Urothelium cell line (cell line): Measurements from ENCODE around the gene CPA4.

ENCODE experiments used
- DNase-seq: peaks from one replicate; pipeline ENCODE4 v3.0.0; 2011; ENCODE audit warnings: low spot score, mixed read lengths
- FAIRE-seq: peaks from 2 replicates; lab custom pipeline; 2011; peaks lifted over from hg19 to GRCh38; lab: Jason Lieb, UNC

CPA4 gene

DNA sequence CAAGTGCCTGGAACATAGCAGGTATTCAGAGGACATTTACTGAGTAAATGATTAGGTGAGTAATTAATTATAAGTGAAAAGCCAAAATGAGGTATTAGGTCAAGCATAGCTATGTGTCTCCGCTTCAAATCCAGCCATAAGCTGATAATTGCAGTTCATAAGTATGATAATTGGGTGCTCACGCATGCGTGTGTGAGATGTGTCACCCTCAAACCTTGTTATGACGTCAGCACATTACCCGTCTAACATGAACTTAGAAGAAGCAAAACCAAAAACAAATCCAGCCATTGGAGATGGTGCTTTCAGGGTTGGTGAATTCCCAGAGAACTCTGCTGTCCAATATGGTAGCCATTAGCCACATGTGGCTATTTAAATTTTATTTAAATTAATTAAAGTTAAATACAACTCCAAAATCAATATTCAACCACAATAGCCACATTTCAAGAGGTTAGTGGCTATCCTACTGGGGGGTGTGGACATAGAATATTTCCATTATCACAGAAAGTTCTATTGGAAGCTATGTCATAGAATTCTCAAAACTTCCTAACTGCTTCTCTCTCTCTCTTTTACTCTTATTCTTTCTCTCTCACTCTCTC lies 51.4 kb downstream of the CPA4 start, which contains the start of gene CPA5:
Gene CPA5, plus strand, starts transcription at position 546 of the 596 bp plus-strand sequence. CDS start 1,670 bp downstream, outside the sequence.
- no peak for DNase-seq
- no peak for FAIRE-seq

DNA sequence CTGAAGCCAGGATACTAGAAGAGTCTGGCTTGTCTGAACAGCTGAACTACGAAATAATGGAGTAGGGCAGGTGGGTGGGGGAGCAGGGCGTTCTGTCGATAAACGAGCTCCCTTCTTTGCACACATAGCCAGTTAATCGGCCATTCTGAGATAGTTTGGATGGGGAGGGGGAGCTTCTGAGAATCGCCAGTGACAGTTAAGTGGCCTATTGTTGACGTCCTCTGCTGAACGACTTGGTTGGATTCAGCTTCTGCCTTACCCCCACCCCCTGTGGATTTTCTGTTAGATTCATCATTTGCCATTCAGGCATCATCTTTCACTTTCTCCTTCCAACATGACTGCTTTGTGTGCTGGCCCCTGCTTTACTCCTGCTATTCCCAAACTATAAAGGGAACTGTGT lies 52.2 kb downstream of the CPA4 start:
- no peak for DNase-seq
- no peak for FAIRE-seq

DNA sequence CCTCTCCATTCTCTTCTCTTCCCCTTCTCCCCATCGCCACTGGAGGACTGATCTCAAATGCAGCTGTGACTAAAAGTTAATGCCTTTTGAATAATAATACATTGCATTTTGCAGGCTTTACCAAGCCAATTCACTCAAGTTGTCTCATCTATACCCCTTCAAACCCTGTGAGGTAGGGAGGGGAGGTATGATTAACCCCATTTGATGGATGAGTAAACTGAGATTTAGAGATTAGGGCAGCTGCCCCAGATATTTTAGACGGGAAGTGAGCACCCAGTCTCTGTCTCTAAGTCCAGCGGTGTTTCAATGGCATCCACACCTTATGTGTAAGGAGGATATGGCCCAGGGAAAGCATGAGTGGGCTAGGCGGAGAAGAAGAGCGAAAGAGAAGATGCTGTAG lies 52.8 kb downstream of the CPA4 start:
- DNase-seq (no peak), FAIRE-seq (no peak)

- DNase-seq (no peak), FAIRE-seq (no peak)
These were observed 53.4 kb downstream of the CPA4 start for GRCh38 chr7:130346177-130346905.

DNA sequence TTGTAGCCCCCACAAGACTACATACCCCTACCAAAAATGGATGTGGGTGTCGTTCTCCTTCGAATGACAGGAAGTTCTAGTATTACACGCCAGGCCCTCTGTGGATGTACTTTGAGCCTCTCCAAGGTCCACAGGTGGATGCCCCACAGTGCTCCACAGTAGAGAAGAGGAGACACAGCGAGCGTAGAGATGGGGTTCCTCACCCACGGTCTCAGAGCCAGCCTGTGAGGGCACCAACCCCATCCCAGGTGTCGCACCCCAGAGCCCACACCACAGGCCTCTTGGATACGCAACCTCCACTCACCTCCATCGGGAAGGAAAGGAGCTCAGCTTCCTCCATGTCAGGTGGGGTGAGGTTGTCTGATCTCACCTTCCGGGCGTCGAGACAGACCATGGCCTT lies 54.0 kb downstream of the CPA4 start:
- FAIRE-seq: no peak
- DNase-seq: no peak

DNA sequence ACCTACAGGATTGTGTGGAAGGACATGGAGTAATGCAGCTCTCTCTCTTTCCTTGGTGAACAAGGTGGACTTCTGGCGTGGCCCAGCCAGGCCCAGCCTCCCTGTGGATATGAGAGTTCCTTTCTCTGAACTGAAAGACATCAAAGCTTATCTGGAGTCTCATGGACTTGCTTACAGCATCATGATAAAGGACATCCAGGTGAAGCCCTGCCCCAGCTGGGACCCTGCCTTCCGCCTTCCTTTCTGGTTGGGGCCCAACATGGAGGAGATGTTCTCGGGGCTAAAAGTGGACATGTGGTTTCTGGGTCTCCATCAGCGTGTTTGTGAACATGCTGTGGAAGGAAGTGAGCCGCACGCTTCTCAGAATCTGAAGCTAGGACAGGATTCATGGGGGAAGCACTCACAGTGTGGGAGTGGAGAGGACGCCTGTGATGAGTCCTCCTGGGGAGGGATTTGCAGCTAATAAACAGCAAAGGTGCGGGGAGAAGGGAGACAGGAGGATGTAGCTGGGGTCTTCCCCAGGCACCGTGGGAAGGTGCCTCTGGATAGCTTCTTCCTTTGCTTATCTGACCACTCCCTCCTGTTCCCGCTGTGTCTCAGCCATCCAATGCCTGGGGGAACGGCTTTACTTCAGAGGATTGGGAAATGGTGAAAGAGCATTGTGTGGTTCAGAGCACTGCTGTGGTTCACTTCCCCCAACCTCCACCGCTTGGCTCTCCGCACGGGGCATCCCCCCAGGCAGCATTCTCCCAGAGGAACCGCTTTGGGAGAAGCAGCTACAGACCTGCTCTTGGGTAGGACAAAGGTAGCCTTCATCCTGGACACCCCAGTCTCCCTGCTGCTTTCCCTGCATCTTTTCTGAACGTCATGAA lies 57.2 kb downstream of the CPA4 start:
- DNase-seq: no peak
- no peak for FAIRE-seq

DNA sequence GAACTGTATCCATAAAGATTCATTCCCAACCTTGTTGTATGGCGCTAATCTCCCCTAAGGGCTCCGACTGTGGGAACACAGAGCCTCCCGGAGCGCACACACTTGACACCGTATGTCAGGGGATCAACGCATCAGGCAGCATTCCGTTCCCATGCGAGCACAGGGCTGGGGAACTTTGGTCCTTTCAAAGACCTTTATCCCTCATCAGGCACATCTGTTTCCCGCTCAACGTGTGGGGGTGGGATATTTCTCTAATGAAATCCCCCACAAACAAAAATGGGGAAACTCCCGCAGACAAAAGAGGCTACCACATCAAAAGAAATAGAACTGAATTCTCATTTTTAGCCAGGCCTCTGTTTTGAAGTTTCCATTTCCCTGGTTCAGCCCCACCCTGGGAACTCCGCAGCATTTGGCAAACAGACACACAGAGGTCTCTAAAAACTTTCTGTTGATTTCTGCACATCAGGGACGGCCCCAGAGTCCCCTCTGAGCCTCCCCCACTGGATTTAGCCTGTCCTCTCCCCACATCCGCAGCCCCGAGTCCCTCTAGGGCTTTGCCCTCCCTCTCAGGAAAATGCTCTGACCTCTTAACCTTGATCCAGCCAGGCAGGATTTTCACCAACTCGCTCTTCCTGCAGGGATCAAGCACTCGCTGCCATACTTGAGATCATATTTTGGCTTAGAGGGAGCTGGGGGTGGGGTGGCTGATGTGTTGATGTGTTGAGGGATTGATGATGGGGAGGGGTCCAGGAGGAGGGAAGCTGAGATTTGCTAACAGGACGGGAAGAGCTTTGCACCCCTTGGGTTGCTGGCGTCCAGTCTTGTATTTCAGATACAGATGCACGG lies 58.2 kb downstream of the CPA4 start:
- DNase-seq: no peak
- FAIRE-seq: no peak

GRCh38 chr7:130351791-130352090 lies 58.8 kb downstream of the CPA4 start:
- FAIRE-seq (no peak), DNase-seq (no peak)

GRCh38 chr7:130352194-130353074 lies 59.5 kb downstream of the CPA4 start:
- no peak for FAIRE-seq
- no peak for DNase-seq

- no peak for FAIRE-seq
- no peak for DNase-seq
These were observed 60.2 kb downstream of the CPA4 start for GRCh38 chr7:130353196-130353595.

DNA sequence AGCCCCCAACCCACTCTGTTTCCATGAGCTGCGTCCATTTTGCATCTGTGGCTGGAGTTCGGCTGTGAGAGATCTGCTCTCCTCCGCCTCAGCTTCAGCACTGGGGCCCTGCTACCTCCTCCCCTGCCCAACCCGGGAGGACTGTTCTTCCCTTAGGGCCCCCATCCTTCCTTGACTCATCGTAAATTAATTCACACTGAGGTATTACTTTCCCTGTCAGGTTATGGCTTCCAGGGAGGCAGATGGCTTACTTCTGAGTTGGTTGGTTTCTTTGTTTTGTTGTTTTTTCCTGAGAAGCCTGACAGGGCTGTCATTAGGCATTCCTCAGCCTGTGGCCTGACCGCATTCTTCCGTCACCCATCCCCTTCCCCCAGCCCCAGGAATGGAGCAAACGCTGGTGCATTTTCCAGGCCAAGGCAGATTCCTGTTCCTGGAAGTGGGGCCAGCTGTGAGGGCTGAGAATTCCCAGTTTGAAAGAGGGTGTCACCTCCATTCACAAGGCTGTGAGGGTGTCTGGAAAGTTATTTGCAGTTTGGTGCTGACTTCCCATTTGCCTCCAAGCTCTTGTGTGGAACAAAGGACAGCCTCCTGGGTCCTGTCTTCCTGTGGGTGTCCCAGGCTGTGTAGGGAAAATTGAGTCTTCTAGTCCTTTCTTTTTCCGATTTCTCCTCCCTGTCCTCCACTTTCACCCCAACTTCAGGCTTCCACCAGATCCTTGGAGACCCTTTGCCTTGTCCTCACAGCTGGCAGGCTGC lies 63.3 kb downstream of the CPA4 start:
- FAIRE-seq: no peak
- peak; percentile 85 for DNase-seq

DNA sequence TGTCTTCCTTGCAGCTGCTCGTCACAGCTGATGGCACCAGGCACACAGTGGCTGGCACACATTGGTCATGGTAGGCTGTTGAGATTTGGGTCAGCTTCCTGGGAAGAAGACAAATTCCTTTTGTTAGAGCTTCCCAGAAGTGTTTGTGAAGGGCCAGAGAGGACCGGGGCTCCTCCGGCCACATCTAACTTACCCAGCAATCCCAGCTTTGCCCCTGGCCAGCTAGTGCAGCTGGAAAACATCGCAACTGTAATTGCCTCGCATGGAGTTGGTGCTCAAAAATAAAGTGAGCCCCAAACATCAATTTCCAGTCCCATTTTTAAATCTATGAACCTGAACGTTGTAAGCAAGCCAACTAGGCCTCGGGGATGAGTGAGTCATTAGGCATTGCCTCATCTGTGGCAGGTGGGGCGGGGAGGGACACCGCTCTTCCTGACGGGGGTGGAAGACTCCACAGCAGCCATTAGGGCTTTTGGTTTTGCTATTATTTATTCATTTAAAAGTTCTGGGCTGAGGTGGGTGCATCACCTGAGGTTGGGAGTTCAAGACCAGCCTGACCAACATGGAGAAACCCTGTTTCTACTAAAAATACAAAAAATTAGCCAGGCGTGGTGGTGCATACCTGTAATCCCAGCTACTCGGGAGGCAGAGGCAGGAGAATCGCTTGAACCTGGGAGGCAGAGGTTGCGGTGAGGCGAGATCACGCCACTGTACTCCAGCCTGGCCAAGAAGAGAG lies 64.1 kb downstream of the CPA4 start:
- no peak for FAIRE-seq

GRCh38 chr7:130358471-130358870 lies 65.5 kb downstream of the CPA4 start:
- no peak for DNase-seq
- FAIRE-seq: no peak

More for the DNA sequence above, 64.1 kb downstream of the CPA4 start:
- peak; percentile 78 for DNase-seq

DNA sequence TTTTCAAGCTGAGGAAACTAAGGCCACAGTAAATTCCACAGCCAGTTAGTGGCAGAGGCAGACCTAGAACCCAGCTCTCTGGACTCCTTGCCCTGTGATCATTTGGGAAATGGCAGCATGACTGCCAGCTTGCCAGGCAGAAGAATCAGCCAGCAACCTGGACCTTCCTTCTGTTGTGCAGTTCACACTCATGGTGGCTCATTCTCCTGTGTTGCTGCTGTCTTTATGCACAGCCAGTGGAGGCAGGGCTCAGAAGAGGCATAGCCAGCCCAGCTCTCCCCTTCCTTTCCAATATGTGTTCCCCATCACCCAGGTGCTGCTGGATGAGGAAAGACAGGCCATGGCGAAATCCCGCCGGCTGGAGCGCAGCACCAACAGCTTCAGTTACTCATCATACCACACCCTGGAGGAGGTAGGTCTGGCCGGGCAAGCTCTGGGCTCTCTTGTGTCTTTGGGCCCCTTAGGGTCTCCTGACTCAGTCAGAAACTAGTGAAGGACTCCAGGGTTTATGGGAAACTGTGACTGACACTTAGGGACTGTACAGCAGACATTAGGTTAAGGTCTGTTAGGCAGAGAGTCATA lies 66.4 kb downstream of the CPA4 start:
- no peak for FAIRE-seq

GRCh38 chr7:130360518-130360917 lies 67.6 kb downstream of the CPA4 start:
- DNase-seq: no peak

More for the DNA sequence above, 66.4 kb downstream of the CPA4 start:
- DNase-seq: no peak

GRCh38 chr7:130361681-130362080 lies 68.7 kb downstream of the CPA4 start:
- FAIRE-seq (no peak), DNase-seq (no peak)

More at GRCh38 chr7:130360518-130360917, 67.6 kb downstream of the CPA4 start:
- no peak for FAIRE-seq

- FAIRE-seq: no peak
These were observed 69.4 kb downstream of the CPA4 start for GRCh38 chr7:130362251-130362816.

More at GRCh38 chr7:130362251-130362816, 69.4 kb downstream of the CPA4 start:
- DNase-seq: no peak
